Neutrophil (primary cell): ENCODE results near the gene DNTT.

Experiments
- H3K27ac ChIP-seq: fragments of 200-600 bp; sonication (generic); 2 replicates; pipeline ENCODE4 v1.5.1; 2016; ENCODE audit warnings: mild to moderate bottlenecking, moderate library complexity
- H3K27me3 ChIP-seq: fragments of 200-600 bp; sonication (generic); 2 replicates; pipeline ENCODE4 v1.6.0; 2016; ENCODE audit warnings: mild to moderate bottlenecking
- H3K36me3 ChIP-seq: fragments of 200-600 bp; sonication (generic); 2 replicates; pipeline ENCODE4 v1.5.1; 2017
- H3K4me1 ChIP-seq, 2 experiments: fragments of 200-600 bp in 1 of 2; sonication (generic) in 1 of 2; 1 replicate in 1 of 2; 2 replicates in 1 of 2; pipeline versions ENCODE4 v1.5.1 to v1.6.1; 2013 to 2016; ENCODE audit warnings: low read depth in 1 of 2, low read length in 1 of 2, mild to moderate bottlenecking in 1 of 2, moderate library complexity in 1 of 2; ENCODE audit not compliant: control insufficient read depth in 1 of 2, insufficient read depth in 1 of 2
- H3K4me3 ChIP-seq, 2 experiments: fragments of 200-600 bp in 1 of 2; sonication (generic) in 1 of 2; 1 replicate in 1 of 2; 2 replicates in 1 of 2; pipeline ENCODE4 v1.5.1; 2013 to 2016; ENCODE audit warnings: low read depth in 1 of 2, low read length in 1 of 2, mild to moderate bottlenecking in 1 of 2, moderate library complexity in 1 of 2
- H3K9me3 ChIP-seq: fragments of 200-600 bp; sonication (generic); 2 replicates; pipeline ENCODE4 v1.5.1; 2016
- CTCF ChIP-seq: fragments of 200-600 bp; sonication (generic); IDR thresholded peaks from 2 replicates; pipeline ENCODE4 v1.5.1; 2016; ENCODE audit warnings: antibody characterized with exemption

DNTT gene

GRCh38 chr10:96287392-96288105 is 16.7 kb upstream of the DNTT start:
- no peaks in the 10 kb centered on the region for H3K4me1 ChIP-seq
- H3K9me3 ChIP-seq: no peaks in the 10 kb centered on the region
- no peaks in the 10 kb centered on the region for H3K36me3 ChIP-seq
- H3K27me3 ChIP-seq: no peaks in the 10 kb centered on the region
- H3K27ac ChIP-seq: no peak overlapping the region
- TF ChIP-seq CTCF: no peak
- no peak overlapping the region for H3K4me3 ChIP-seq

DNA sequence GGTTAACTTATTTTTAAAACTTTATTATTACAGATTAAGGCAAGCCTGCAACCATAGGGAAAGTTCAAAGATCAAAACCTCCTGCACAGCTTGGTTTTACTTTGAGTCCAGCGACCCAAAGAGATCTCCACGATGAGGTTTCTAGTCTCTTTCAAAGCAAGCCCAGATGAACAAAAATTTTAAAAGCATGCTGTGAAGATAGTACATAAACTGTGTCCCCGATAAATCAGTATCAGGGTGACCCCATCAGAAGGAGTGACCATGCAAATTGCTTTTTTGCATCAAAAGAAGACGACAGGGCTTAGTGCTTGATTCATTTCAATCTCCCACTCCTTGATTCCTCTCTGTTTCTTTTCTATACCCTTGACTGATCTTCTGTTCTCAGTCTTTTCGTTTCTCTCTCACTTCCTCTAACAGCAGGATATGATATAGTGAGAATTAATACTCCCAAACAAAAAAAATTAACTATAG is 16.0 kb upstream of the DNTT start:
- Histone ChIP-seq H3K27me3 (no peaks in the 10 kb centered on the region), H3K4me1 (no peaks in the 10 kb centered on the region), H3K27ac (no peak overlapping the region), H3K9me3 (no peaks in the 10 kb centered on the region), H3K4me3 (no peak overlapping the region), H3K36me3 (no peaks in the 10 kb centered on the region)
- no peak for TF ChIP-seq CTCF

DNA sequence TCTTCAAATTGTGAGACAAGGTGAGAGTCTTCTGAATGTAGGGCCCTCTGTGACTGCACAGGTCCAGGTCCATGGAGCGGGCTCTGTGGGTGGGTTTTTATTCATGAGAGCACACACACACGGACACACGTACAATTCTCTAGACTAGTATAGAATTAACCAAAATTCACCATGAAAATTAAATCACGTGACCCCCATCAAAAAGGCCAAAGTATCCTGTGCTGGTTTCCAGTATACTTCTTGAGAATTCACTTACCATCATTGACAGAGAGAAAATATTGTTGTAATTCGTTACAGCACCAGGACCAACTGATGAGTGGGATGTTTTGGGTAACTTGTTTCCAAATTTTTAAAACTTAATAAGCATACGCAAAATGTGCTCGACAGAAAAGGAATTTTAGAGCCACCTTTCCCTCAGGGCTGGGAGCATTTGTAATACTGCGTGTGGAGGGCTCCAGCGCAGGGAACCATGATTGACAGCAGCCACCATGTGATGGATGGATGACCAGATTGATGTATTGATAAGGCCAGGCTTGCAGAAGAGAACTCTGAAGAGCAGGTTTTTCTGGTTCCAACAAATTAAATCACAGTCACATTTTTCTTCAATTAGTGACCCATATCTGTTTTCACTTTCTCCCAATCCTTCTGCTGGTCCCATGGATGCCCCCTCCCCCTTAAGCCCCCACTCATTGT is 14.9 kb upstream of the DNTT start:
- no peak for TF ChIP-seq CTCF
- H3K36me3 ChIP-seq: no peaks in the 10 kb centered on the region

DNA sequence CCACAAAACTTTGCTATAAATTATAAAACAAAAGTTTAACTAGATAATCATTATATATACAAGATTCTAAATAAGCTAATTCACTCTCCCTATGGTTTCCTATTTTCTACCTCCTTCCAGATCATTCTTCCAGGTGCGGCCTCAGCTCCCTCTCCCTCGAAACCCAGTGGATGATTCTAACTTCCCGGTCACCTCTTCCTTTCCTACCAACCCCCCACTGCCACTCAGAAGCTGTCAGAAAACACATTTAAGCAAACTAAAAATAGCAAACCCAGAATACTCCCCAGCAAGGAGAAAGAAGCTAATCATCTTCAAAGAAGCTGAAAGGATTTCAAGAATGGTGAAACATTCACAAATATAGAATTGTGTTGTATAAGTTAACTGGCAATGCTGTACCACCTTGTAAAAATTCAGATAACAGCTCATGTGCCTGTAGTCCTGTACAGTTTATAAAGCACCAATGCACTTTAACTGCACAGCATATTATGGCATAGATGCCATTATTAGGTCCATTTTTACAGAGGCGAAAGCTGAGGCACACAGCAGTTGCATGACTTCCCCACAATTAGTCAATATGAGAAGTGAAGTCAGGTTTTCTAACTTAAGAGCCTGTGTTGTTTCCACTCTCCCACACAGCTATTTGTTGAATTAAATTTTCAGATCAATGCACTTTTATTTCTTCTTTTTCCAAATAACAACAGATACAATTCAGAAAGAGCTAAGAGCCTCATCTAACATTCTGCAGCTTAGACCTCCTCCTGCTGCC is 13.7 kb upstream of the DNTT start:
- Histone ChIP-seq H3K4me3 (no peak overlapping the region), H3K36me3 (no peaks in the 10 kb centered on the region), H3K27ac (no peak overlapping the region), H3K9me3 (no peaks in the 10 kb centered on the region), H3K4me1 (no peaks in the 10 kb centered on the region), H3K27me3 (no peaks in the 10 kb centered on the region)
- TF ChIP-seq CTCF: no peak

More for the DNA sequence above, 14.9 kb upstream of the DNTT start:
- Histone ChIP-seq H3K4me3 (no peak overlapping the region), H3K27me3 (no peaks in the 10 kb centered on the region), H3K27ac (no peak overlapping the region), H3K4me1 (no peaks in the 10 kb centered on the region), H3K9me3 (no peaks in the 10 kb centered on the region)

DNA sequence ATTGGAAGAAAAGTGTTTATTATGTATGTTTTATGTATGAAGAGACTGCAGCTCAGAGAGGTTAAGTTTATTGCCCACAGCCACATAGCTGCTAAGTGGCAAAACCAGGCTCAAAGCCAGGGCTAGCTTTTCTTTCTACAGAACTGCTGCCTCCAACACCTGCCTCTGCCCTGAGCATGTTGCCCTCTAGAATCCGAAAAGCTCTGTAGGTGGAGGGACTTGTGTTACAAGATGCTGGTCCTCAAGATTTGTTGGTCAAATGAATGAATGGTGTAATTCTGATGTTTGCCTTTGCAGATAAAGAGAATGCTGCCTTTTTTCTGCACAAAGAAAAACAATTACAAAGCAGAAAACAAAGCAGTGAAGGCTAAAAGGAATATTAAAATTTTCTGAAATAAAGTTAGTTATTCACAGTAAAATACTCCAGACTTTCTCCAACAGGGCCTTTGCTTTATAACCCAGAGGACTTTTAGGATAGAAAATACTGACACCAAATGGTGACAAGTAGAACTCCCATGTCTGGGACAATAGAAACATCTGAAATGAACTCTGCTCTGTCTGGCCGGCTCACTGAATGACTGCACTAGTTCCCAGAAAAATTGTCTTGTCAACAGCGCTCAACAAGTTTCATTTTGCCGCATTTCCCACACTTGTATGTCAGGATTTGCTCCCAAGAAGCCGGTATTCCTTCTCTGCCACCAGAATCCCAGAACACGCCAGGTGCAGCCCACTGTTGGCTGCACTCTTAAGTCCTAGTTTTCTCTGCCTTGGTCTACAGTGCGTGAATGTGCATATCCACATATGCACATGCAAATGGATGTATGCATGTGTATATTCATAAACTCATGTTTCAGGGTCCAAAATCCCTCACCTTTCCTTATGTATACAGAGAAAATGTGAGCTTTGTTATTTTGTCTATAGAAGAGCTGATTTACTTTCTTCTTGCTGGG is 11.0 kb upstream of the DNTT start:
- TF ChIP-seq CTCF: no peak
- Histone ChIP-seq H3K36me3 (no peaks in the 10 kb centered on the region), H3K4me1 (no peaks in the 10 kb centered on the region), H3K9me3 (no peaks in the 10 kb centered on the region), H3K4me3 (no peak overlapping the region), H3K27ac (no peak overlapping the region), H3K27me3 (no peaks in the 10 kb centered on the region)
